WTC11 (cell line): ENCODE results near the gene PLPPR1.

Experiments used
- IRF2 ChIP-seq: sonication (generic); formaldehyde crosslinking; IDR thresholded peaks from 2 replicates; pipeline ENCODE4 v1.8.0; 2022; ENCODE audit warnings: low read depth, missing genetic modification reagents, borderline replicate concordance
- JUN ChIP-seq: sonication (generic); formaldehyde crosslinking; IDR thresholded peaks from 2 replicates; pipeline ENCODE4 v1.8.0; 2023; ENCODE audit warnings: mild to moderate bottlenecking, missing genetic modification reagents
- NFYB ChIP-seq: sonication (generic); formaldehyde crosslinking; conservative IDR thresholded peaks from 2 replicates; pipeline ENCODE4 v1.8.0; 2022; ENCODE audit warnings: low read depth, missing genetic modification reagents
- TEAD1 ChIP-seq: sonication (generic); formaldehyde crosslinking; IDR thresholded peaks from 2 replicates; pipeline ENCODE4 v1.8.0; 2022; ENCODE audit warnings: mild to moderate bottlenecking, missing genetic modification reagents
- TF ChIP-seq, protein P1 (sequence below): fragments of 200-600 bp; IDR thresholded peaks from 2 replicates; pipeline ENCODE4 v1.8.0; 2022; ENCODE audit warnings: antibody characterized with exemption
- TF ChIP-seq, protein P2 (sequence below): sonication (generic); formaldehyde crosslinking; conservative IDR thresholded peaks from 2 replicates; pipeline ENCODE4 v1.8.1; 2022; ENCODE audit warnings: mild to moderate bottlenecking, missing genetic modification reagents
- TF ChIP-seq, protein P3 (sequence below): sonication (generic); formaldehyde crosslinking; IDR thresholded peaks from 2 replicates; pipeline ENCODE4 v1.8.1; 2023; ENCODE audit warnings: mild to moderate bottlenecking, missing genetic modification reagents
- TF ChIP-seq, protein P4 (sequence below): sonication (generic); formaldehyde crosslinking; IDR thresholded peaks from 2 replicates; pipeline ENCODE4 v1.8.1; 2023; ENCODE audit warnings: mild to moderate bottlenecking, missing genetic modification reagents, borderline replicate concordance
- TF ChIP-seq, protein P5 (sequence below): sonication (generic); formaldehyde crosslinking; IDR thresholded peaks from 2 replicates; pipeline ENCODE4 v1.8.1; 2022; ENCODE audit warnings: mild to moderate bottlenecking, moderate library complexity, missing genetic modification reagents

DNA sequence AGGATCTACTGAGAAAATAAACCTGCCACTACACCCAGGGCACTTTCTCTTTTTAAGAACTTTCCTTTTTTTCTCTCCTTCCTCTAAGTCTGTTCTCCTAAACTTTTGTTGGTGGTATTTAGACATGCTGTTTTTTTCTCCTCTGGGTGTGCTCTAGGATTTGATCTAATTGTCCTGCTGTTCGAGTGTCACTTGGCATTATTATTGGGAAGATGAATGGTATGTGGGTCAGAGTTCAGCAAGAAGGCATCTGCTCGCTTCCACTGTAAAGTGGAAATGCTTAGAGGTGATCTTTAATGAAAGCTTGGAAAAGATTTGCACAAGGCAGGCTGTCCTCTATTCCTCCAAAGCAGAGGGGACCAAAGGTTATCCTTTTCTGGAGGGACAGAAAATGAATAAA, 1.3 kb upstream of the PLPPR1 start:
- TF ChIP-seq IRF2 (CRISPR knock-in tag), result no peak
- TF ChIP-seq, protein P1, sequence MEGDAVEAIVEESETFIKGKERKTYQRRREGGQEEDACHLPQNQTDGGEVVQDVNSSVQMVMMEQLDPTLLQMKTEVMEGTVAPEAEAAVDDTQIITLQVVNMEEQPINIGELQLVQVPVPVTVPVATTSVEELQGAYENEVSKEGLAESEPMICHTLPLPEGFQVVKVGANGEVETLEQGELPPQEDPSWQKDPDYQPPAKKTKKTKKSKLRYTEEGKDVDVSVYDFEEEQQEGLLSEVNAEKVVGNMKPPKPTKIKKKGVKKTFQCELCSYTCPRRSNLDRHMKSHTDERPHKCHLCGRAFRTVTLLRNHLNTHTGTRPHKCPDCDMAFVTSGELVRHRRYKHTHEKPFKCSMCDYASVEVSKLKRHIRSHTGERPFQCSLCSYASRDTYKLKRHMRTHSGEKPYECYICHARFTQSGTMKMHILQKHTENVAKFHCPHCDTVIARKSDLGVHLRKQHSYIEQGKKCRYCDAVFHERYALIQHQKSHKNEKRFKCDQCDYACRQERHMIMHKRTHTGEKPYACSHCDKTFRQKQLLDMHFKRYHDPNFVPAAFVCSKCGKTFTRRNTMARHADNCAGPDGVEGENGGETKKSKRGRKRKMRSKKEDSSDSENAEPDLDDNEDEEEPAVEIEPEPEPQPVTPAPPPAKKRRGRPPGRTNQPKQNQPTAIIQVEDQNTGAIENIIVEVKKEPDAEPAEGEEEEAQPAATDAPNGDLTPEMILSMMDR, result no peak
- no peak for TF ChIP-seq JUN (CRISPR knock-in tag)
- TF ChIP-seq NFYB (CRISPR knock-in tag), result no peak
- TF ChIP-seq, protein P2, sequence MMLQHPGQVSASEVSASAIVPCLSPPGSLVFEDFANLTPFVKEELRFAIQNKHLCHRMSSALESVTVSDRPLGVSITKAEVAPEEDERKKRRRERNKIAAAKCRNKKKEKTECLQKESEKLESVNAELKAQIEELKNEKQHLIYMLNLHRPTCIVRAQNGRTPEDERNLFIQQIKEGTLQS (CRISPR knock-in tag), result no peak
- TF ChIP-seq, protein P3, sequence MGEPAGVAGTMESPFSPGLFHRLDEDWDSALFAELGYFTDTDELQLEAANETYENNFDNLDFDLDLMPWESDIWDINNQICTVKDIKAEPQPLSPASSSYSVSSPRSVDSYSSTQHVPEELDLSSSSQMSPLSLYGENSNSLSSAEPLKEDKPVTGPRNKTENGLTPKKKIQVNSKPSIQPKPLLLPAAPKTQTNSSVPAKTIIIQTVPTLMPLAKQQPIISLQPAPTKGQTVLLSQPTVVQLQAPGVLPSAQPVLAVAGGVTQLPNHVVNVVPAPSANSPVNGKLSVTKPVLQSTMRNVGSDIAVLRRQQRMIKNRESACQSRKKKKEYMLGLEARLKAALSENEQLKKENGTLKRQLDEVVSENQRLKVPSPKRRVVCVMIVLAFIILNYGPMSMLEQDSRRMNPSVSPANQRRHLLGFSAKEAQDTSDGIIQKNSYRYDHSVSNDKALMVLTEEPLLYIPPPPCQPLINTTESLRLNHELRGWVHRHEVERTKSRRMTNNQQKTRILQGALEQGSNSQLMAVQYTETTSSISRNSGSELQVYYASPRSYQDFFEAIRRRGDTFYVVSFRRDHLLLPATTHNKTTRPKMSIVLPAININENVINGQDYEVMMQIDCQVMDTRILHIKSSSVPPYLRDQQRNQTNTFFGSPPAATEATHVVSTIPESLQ (CRISPR knock-in tag), result no peak
- TF ChIP-seq TEAD1 (CRISPR knock-in tag), result no peak
- TF ChIP-seq, protein P4, sequence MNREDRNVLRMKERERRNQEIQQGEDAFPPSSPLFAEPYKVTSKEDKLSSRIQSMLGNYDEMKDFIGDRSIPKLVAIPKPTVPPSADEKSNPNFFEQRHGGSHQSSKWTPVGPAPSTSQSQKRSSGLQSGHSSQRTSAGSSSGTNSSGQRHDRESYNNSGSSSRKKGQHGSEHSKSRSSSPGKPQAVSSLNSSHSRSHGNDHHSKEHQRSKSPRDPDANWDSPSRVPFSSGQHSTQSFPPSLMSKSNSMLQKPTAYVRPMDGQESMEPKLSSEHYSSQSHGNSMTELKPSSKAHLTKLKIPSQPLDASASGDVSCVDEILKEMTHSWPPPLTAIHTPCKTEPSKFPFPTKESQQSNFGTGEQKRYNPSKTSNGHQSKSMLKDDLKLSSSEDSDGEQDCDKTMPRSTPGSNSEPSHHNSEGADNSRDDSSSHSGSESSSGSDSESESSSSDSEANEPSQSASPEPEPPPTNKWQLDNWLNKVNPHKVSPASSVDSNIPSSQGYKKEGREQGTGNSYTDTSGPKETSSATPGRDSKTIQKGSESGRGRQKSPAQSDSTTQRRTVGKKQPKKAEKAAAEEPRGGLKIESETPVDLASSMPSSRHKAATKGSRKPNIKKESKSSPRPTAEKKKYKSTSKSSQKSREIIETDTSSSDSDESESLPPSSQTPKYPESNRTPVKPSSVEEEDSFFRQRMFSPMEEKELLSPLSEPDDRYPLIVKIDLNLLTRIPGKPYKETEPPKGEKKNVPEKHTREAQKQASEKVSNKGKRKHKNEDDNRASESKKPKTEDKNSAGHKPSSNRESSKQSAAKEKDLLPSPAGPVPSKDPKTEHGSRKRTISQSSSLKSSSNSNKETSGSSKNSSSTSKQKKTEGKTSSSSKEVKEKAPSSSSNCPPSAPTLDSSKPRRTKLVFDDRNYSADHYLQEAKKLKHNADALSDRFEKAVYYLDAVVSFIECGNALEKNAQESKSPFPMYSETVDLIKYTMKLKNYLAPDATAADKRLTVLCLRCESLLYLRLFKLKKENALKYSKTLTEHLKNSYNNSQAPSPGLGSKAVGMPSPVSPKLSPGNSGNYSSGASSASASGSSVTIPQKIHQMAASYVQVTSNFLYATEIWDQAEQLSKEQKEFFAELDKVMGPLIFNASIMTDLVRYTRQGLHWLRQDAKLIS (CRISPR knock-in tag), result no peak
- TF ChIP-seq, protein P5, sequence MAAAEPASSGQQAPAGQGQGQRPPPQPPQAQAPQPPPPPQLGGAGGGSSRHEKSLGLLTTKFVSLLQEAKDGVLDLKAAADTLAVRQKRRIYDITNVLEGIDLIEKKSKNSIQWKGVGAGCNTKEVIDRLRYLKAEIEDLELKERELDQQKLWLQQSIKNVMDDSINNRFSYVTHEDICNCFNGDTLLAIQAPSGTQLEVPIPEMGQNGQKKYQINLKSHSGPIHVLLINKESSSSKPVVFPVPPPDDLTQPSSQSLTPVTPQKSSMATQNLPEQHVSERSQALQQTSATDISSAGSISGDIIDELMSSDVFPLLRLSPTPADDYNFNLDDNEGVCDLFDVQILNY (CRISPR knock-in tag), result no peak
